ENCODE measurements around the gene P2RY2. TPM values are rescaled to one million over a fixed set of nuclear protein-coding genes. Genes with fewer than 3 reads are reported as not detected.

The P2RY2 gene
- total and polyA plus RNA-seq, 2 of the 8 experiments (the other 6 are each of a cell fraction or from before 2014, with no cell fraction given): 1.0 to 1.5 TPM

DNA sequence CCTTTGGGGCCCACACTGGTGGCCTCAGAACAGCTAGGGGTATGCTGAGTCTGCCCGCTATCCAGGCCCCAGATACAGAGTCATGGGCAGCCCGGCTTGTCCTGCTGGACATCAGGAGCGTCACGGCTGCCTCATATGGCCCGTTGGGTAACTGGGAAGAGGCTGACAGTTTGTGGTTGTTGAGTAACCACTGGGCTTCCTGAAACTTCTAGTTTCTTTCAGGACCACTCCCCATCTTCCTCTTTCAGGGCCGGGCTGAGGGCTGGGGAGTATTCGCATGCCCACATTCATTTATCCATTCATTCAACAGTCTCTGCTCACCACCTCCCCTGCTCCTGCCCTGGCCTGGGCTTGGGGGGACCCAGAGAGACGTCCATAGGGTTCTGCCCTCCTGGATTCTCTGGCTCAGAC, 13.4 kb upstream of the P2RY2 start:
- FAIRE-seq: no peak

More for the DNA sequence above, 13.4 kb upstream of the P2RY2 start:
- Histone ChIP-seq H3K79me2 (ENCODE audit: control insufficient read depth in 1 of 2, insufficient read depth in 2 of 2, low read length in 2 of 2) (no peaks in the 10 kb centered on the region), H3K4me1 (replicated peaks in 1 of 4; ENCODE audit: control insufficient read depth in 3 of 4, insufficient read depth in 4 of 4, low read length in 3 of 4) (peaks cover 7 to 16% (median 10%) of the 10 kb centered on the region in 4 experiments; a peak in 6 of 7 replicates), H4K91ac (replicated peaks; ENCODE audit: insufficient read length, low read length) (no peak overlapping the region), H2AFZ (ENCODE audit: low read length) (no peak overlapping the region), H3K23me2 (ENCODE audit: low read depth, low read length) (peaks cover 2% of the 10 kb centered on the region; the same call in 1 of the 2 replicates), H2BK120ac (replicated peaks; ENCODE audit: low read depth, low read length) (no peak overlapping the region), H3K4ac (replicated peaks; ENCODE audit: insufficient read length, low read depth, low read length) (no peak overlapping the region), H3K18ac (ENCODE audit: extremely low read depth, low read length) (no peak overlapping the region), H3K9ac (replicated peaks in 1 of 4; ENCODE audit: extremely low read depth in 1 of 4, low read depth in 3 of 4, low read length in 3 of 4) (no peak overlapping the region), H3K36me3 (ENCODE audit: control insufficient read depth in 2 of 4, insufficient read depth in 4 of 4, low read length in 3 of 4) (no peaks in the 10 kb centered on the region), H4K5ac (ENCODE audit: insufficient read length, low read depth, low read length) (no peak overlapping the region), H3K27ac (ENCODE audit: low read depth, low read length) (no peak overlapping the region), H3K56ac (replicated peaks; ENCODE audit: insufficient read length, low read depth, low read length) (no peak overlapping the region), H3K23ac (ENCODE audit: insufficient read length) (no peak overlapping the region), H2BK20ac (ENCODE audit: low read length) (no peak overlapping the region), H3K9me3 (ENCODE audit: insufficient read depth in 2 of 2, low read depth in 1 of 2, low read length in 1 of 2) (no peaks in the 10 kb centered on the region), H3K4me3 (ENCODE audit: extremely low read depth in 1 of 4, insufficient read depth in 2 of 4, low read depth in 3 of 4, low read length in 4 of 4) (no peak overlapping the region), H2BK12ac (ENCODE audit: low read depth, low read length) (no peak overlapping the region), H4K8ac (ENCODE audit: extremely low read depth, insufficient read depth, low read length) (no peak overlapping the region), H4K20me1 (replicated peaks in 1 of 2; ENCODE audit: control insufficient read depth in 1 of 2, insufficient read depth in 2 of 2, low read length in 2 of 2) (no peaks in the 10 kb centered on the region), H2BK5ac (ENCODE audit: low read depth, low read length) (no peak overlapping the region), H3K14ac (ENCODE audit: insufficient read length) (no peak overlapping the region), H2AK5ac (ENCODE audit: low read depth, low read length) (no peak overlapping the region), H3K79me1 (ENCODE audit: low read depth, low read length) (no peaks in the 10 kb centered on the region), H2BK15ac (ENCODE audit: low read length) (no peak overlapping the region), H3K4me2 (ENCODE audit: insufficient read depth in 1 of 2, low read depth in 2 of 2, low read length in 2 of 2) (no peak overlapping the region), H3K27me3 (replicated peaks in 1 of 4; ENCODE audit: control insufficient read depth in 3 of 4, extremely low read depth in 1 of 4, insufficient read depth in 3 of 4, low read length in 3 of 4) (no peaks in the 10 kb centered on the region)
- no peak for DNase-seq (ENCODE audit: low read depth in 1 of 2, low spot score in 2 of 2)
- 77% methylated on average over 8 of the region's 8 CpGs; no CpG with 5 or more reads in 1 of the 2 experiments for WGBS, 2 experiments (ENCODE audit: extremely low coverage in 1 of 2, insufficient coverage in 1 of 2, insufficient read length in 1 of 2, insufficient replicate concordance in 2 of 2, low coverage in 1 of 2, low lambda C conversion rate in 2 of 2, missing lambda C conversion rate in 1 of 2)
- TF ChIP-seq SP1 (IDR thresholded peaks at IDR 0.05; ENCODE audit: low read depth, low read length): no peak
- no peak for TF ChIP-seq RNF2 (IDR thresholded peaks at IDR 0.05; ENCODE audit: borderline replicate concordance, low read depth, low read length, missing control alignments, poor library complexity, severe bottlenecking)
- no peak for TF ChIP-seq RAD21 (IDR thresholded peaks at IDR 0.05 in 1 of 2, conservative IDR thresholded peaks at IDR 0.05 in 1 of 2; ENCODE audit: low read depth in 2 of 2, low read length in 2 of 2)
- TF ChIP-seq GTF2F1 (IDR thresholded peaks at IDR 0.05; ENCODE audit: borderline replicate concordance, low read depth, low read length): no peak
- TF ChIP-seq FOSL1 (IDR thresholded peaks at IDR 0.05; ENCODE audit: insufficient read depth, low read depth, low read length): no peak
- TF ChIP-seq SAP30 (IDR thresholded peaks at IDR 0.05; ENCODE audit: insufficient read depth, insufficient replicate concordance, low read length): no peak
- TF ChIP-seq CEBPB (IDR thresholded peaks at IDR 0.05; ENCODE audit: low read depth, low read length): no peak
- TF ChIP-seq, protein P1, sequence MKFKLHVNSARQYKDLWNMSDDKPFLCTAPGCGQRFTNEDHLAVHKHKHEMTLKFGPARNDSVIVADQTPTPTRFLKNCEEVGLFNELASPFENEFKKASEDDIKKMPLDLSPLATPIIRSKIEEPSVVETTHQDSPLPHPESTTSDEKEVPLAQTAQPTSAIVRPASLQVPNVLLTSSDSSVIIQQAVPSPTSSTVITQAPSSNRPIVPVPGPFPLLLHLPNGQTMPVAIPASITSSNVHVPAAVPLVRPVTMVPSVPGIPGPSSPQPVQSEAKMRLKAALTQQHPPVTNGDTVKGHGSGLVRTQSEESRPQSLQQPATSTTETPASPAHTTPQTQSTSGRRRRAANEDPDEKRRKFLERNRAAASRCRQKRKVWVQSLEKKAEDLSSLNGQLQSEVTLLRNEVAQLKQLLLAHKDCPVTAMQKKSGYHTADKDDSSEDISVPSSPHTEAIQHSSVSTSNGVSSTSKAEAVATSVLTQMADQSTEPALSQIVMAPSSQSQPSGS (IDR thresholded peaks at IDR 0.05; ENCODE audit: low read length): no peak
- no peak for TF ChIP-seq PHF8 (conservative IDR thresholded peaks at IDR 0.05; ENCODE audit: low read depth, low read length)
- TF ChIP-seq CBX8 (IDR thresholded peaks at IDR 0.05; ENCODE audit: borderline replicate concordance, low read depth, low read length): no peak
- POLR2A ChIA-PET (ENCODE audit: partially characterized antibody): interaction anchor here (0.6 kb wide), 1 partner anchor 754 kb away, joined by 3 read pairs; no protein-coding TSS in a partner anchor
- CTCF ChIA-PET (ENCODE audit: partially characterized antibody): interaction anchor here (0.6 to 5.1 kb wide), 4 partner anchors 12 to 350 kb away, joined by 3 to 19 read pairs (median 9); no protein-coding TSS in a partner anchor
